Stimulated activated naive B cell treated with anti-CD40 and anti-IgM and Interleukin-4, amounts not matched to agents 10 μg/mL and 1 μg/mL and 100 μg/mL, for 72 hours (primary cell): ENCODE data around the gene SRCIN1.

ENCODE experiments used
- ATAC-seq, 2 donors: fragments of 150-1000 bp; cut with Tn5 transposase; replicated peaks; 2 replicates each; pipeline ENCODE4 v1.10.0; 2021; ENCODE audit warnings: moderate library complexity in 1 of 2
- DNase-seq: peaks from one replicate; pipeline ENCODE4 v3.0.0; 2021
- H3K27ac Mint-ChIP-seq: one replicate; pipeline ENCODE4 v1.8.0; 2022; ENCODE audit warnings: mild to moderate bottlenecking, mixed read lengths
- H3K27me3 Mint-ChIP-seq, 2 donors: one replicate each; pipeline ENCODE4 v1.8.0; 2022; ENCODE audit warnings: mixed read lengths in 2 of 2
- H3K36me3 Mint-ChIP-seq, 2 donors: one replicate each; pipeline ENCODE4 v1.8.0; 2022; ENCODE audit warnings: mixed read lengths in 2 of 2, mild to moderate bottlenecking in 1 of 2
- H3K4me1 Mint-ChIP-seq, 2 donors: one replicate each; pipeline ENCODE4 v1.8.0; 2022; ENCODE audit warnings: mixed read lengths in 2 of 2, mild to moderate bottlenecking in 1 of 2
- H3K4me3 Mint-ChIP-seq, 2 donors: one replicate each; pipeline ENCODE4 v1.8.0; 2022; ENCODE audit warnings: mild to moderate bottlenecking in 2 of 2, mixed read lengths in 2 of 2, moderate library complexity in 1 of 2
- H3K9me3 Mint-ChIP-seq, 2 donors: one replicate each; pipeline ENCODE4 v1.8.0; 2022; ENCODE audit warnings: mixed read lengths in 2 of 2, mild to moderate bottlenecking in 1 of 2

SRCIN1 gene

DNA sequence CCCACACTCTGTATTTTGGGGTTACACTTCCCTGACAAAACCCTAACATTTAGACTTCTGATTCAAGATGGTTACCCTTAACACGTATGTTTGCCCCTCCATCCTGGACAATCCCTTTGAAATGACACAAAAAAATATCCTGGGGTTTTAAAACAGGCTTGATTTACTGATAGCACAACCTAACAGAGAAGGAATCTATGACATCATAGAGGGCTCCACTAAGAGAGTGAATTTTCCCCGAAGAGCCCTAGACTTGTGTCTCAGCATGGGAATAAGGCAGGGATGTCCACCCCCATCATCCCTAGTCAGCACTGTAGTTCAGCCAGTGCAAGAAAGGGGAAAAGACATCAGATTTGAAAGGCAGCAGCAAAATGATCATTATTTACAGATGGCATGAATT lies 15.8 kb upstream of the SRCIN1 start:
- H3K9me3 Mint-ChIP-seq = no peaks in the 10 kb centered on the region
- H3K27me3 Mint-ChIP-seq = peaks cover 45 to 58% of the 10 kb centered on the region in 2 donors
- H3K36me3 Mint-ChIP-seq = no peaks in the 10 kb centered on the region
- DNase-seq (no peak), ATAC-seq (no peak)
- peaks cover 0 to 5% of the 10 kb centered on the region in 2 donors for H3K4me1 Mint-ChIP-seq
- no peak overlapping the region for H3K27ac Mint-ChIP-seq
- no peak overlapping the region for H3K4me3 Mint-ChIP-seq

DNA sequence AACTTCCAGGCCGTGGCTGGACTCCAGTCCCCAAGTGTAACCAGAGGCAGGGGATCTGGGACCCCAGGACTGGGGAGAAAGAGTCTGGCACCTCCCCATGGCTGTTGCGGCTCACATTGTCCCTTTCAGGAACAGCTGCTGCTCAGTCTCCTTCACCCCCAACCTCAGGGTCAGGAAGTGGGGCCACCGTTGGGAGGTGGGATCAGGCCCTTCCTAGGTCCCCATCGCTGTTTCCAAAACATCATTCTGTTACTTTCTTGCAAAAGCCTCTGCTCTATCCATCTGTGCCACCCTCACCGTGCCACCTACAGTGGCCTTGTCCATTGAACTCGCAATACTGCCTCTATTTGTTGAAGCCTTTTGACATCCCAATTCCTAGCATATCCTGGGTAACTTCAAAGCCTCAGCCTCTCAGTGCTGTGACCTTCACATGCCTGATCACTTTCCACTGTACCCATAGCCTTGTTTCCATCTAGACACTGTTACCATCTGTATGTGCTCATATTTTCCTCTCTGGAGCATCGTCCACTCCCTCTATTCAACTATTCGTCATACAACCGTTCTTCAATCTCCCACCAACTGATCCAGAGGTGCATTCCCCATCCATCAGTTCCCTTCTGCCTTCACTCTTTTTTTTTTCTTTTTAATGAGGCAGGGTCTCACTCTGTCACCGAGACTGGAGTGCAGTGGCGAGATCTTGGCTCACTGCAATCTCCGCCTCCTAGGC lies 15.0 kb upstream of the SRCIN1 start:
- no peaks in the 10 kb centered on the region for H3K36me3 Mint-ChIP-seq
- peaks cover 45 to 58% of the 10 kb centered on the region in 2 donors for H3K27me3 Mint-ChIP-seq
- H3K4me1 Mint-ChIP-seq = peaks cover 2 to 10% of the 10 kb centered on the region in 2 donors
- no peak overlapping the region for H3K27ac Mint-ChIP-seq
- DNase-seq (no peak), ATAC-seq (no peak)
- no peak overlapping the region for H3K4me3 Mint-ChIP-seq
- H3K9me3 Mint-ChIP-seq = no peaks in the 10 kb centered on the region

DNA sequence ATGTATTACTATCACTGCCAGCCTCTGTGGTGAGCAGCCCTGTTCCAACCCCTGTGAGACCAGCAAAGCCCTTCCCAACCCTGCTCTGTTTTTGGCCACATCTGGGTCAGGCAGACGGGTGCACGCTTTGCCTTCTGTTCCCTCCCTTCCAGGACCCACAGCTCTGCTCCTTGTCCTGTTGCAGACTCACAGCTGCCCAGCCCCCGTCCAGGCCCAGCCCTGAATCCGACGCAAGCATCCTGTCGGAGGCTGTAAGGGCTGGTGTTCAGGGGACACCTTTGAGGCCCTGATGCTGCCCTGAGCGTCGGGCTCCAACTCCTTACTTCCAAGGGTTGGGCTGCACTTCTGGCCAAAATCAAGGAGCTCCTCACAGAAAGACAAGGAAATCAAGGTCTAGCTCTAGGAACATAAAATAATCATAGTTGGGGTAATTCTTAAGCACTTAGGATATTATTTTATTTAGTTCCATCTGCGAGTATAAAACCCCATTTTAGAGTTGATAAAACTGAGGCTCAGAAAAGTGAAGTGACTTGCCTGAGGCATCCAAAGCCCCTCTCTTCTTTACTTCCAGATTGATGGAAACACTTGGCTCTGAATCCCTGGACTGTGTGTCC lies 14.3 kb upstream of the SRCIN1 start:
- H3K27me3 Mint-ChIP-seq = peaks cover 39 to 51% of the 10 kb centered on the region in 2 donors

DNA sequence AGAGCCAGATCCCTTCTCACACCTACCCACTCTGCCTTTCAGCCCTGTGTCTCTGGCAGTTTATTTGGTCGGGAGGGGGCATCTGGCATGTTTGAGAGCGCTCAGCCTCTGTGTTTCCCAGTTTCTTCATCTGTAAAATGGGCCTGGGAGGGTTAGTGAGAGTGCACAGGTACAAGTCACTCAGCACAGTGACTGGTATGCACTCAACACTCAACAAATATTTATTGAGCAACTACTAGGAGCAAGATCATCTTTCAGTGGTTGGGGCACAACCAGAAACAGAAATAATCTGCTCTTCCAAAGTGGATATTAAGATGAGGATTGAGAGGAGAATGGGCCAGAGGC lies 13.7 kb upstream of the SRCIN1 start:
- no peaks in the 10 kb centered on the region for H3K9me3 Mint-ChIP-seq
- peaks cover 2 to 6% of the 10 kb centered on the region in 2 donors for H3K4me1 Mint-ChIP-seq
- ATAC-seq = no peak
- H3K4me3 Mint-ChIP-seq = no peak overlapping the region
- no peaks in the 10 kb centered on the region for H3K36me3 Mint-ChIP-seq
- H3K27me3 Mint-ChIP-seq = peaks cover 38 to 53% of the 10 kb centered on the region in 2 donors
- no peak overlapping the region for H3K27ac Mint-ChIP-seq
- no peak for DNase-seq

More for the DNA sequence above, 14.3 kb upstream of the SRCIN1 start:
- H3K4me1 Mint-ChIP-seq = peaks cover 2 to 10% of the 10 kb centered on the region in 2 donors
- no peaks in the 10 kb centered on the region for H3K36me3 Mint-ChIP-seq
- H3K27ac Mint-ChIP-seq = no peak overlapping the region
- H3K9me3 Mint-ChIP-seq = no peaks in the 10 kb centered on the region
- no peak overlapping the region for H3K4me3 Mint-ChIP-seq
- no peak for DNase-seq
- no peak for ATAC-seq

DNA sequence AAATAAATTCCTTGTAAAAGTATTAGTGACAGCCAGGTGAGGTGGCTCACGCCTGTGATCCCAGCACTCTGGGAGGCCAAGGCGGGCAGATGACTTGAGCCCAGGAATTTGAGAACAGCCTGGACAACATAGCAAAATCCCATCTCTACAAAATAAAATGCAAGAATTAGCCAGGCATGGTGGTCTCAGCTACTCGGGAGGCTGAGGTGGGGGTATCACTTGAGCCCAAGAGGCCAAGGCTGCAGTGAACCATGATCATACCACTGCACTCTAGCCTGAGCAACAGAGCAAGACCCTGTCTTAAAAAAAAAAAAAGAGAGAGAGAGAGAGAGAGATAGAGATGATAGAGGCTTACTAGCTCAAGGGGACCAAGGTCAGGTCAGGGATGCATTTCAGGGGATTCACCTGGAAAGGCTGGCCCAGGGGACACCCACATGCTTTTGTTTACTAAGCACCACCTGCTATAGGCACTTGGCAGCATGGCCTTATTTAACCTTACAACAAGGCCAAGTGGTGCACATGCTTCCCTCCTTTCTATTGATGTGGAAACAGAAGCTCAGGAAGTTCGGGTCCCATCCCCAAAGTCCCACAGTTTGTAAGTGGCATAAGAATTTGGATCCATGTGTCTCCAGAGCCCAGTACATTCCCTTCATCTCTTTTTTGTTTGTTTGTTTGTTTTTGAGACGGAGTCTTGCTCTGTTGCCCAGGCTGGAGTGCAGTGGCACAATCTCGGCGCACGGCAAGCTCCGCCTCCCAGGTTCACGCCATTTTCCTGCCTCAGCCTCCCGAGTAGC lies 12.4 kb upstream of the SRCIN1 start:
- H3K4me3 Mint-ChIP-seq = no peak overlapping the region
- H3K4me1 Mint-ChIP-seq = peaks cover 2 to 6% of the 10 kb centered on the region in 2 donors
- H3K27me3 Mint-ChIP-seq = peaks cover 49 to 65% of the 10 kb centered on the region in 2 donors
- H3K9me3 Mint-ChIP-seq = no peaks in the 10 kb centered on the region
- ATAC-seq (no peak), DNase-seq (no peak)
- no peaks in the 10 kb centered on the region for H3K36me3 Mint-ChIP-seq
- H3K27ac Mint-ChIP-seq = no peak overlapping the region

DNA sequence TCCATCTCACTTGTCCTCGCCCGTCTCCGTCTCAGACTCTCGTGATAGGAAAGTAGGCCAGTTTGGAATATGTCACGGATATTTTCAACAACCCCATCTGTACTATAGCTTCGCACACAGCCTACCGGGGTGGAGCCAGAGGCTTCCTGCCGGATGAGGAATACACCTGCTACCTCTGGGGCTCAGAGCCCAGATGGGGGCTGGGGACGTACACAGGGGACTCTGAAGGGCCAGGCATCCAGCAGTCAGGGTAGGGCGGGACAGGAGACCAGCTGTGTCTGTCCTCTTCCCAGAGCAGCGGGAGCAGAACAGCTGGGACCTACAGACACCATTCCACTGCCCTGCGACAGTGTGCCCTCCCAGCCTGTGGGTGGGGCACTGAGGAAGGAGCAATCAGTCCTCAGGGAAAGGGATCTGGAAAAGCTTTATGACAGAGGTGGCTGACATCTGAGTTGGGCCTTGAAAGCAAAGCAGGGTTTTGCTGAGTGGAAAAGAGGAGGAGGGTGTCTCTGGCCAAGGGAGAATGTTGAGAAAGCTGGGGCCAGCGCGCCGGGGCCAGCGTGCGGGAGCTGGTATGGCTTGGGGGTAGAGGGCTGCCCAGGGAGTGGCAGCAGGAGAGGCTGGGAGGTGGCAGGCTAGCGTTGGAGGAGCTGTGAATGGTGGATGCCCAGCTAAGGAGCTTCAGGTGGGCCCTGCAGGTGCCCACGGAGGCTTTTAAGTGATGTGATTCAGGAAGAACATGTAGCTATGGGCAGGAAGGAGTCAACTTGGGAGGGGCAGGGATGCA lies 11.5 kb upstream of the SRCIN1 start:
- DNase-seq (no peak), ATAC-seq (no peak)
- Mint-ChIP-seq H3K9me3 (no peaks in the 10 kb centered on the region), H3K27ac (no peak overlapping the region), H3K4me3 (no peak overlapping the region), H3K4me1 (peaks cover 2 to 10% of the 10 kb centered on the region in 2 donors), H3K36me3 (no peaks in the 10 kb centered on the region), H3K27me3 (peaks cover 51 to 68% of the 10 kb centered on the region in 2 donors)

DNA sequence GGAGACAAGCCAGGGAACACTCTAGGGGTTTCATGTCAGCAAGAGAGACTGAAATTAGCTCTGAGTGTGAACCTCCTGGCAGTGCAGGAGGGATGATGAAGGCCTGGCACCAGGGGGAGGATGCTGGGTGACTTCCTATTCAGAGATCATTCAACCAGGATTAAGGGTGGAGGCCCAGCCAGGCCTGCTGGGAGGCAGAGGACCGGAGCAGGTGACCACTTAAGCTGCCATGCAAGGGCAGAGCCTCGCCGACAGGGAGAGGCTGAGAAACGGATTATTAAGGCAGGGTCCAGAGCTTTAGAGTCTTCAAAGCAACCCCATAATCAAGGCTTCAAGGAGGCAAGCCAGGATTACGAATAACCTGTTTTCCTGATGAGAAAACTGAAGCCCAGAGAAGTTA lies 10.6 kb upstream of the SRCIN1 start:
- H3K27me3 Mint-ChIP-seq = peaks cover 53 to 71% of the 10 kb centered on the region in 2 donors
- DNase-seq = no peak
- no peak for ATAC-seq
- no peaks in the 10 kb centered on the region for H3K36me3 Mint-ChIP-seq
- H3K4me3 Mint-ChIP-seq = no peak overlapping the region
- H3K4me1 Mint-ChIP-seq = peaks cover 2 to 10% of the 10 kb centered on the region in 2 donors
- H3K27ac Mint-ChIP-seq = no peak overlapping the region
- peaks cover 0 to 2% of the 10 kb centered on the region in 2 donors for H3K9me3 Mint-ChIP-seq

DNA sequence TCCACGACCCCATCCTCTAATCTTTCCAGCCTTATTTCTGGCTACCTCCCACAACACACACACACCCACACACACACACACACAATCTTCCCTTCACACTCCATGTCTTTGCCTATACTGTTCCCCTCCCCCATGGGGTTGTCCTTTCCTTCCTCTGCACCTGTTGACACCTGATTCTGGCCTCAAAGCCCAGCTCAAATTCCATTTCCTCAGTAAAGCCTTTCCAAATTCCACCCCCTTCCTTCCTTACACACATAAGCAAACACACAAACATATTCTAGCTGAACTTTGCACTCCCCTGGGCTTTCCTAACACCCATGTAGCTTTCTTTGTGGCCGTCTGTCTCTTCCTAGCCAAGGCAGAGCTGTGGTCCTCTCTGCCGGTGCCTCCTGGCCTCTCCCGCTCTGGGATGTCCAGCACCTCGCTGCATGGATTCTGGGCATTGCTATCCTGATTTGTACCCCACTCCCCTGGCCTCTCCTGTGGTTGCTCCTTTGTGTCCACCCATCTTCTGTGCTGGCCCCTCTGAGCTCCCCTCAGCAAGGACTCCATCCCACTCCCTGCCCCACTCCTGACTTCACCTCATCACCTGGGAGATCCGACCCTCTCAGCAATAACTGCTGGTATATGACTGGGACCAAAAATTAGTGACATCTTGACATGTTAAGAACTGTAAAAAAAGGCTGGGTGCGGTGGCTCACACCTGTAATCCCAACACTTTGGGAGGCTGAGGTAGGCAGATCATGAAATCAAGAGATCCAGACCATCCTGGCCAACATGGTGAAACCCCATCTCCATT lies 8.4 kb upstream of the SRCIN1 start:
- Mint-ChIP-seq H3K4me3 (no peak overlapping the region), H3K27me3 (peaks cover 46 to 69% of the 10 kb centered on the region in 2 donors)

DNA sequence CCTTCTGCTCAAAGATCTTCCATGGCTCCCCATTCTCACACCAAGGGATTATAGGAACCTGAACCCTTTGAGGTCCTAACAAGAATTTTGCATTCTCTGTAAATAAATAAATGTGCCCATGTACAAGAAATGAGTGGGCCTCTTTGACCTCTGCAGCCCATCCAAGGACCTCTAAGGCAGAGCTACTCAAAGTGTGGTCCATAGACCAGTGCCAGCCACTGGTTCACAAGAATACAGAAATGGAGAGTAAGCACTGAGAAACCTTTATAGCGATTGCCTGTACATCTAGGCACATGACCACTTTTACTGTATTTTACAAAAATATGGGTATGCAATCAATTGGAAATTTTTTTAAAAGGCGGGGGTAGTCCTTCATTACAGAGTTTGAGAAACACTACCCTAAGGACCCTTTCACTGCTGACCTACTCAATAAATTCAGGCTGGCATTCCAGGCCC lies 7.8 kb upstream of the SRCIN1 start:
- ATAC-seq = no peak
- Mint-ChIP-seq H3K27me3 (peaks cover 46 to 69% of the 10 kb centered on the region in 2 donors), H3K4me1 (peaks cover 2 to 10% of the 10 kb centered on the region in 2 donors), H3K27ac (no peak overlapping the region), H3K36me3 (no peaks in the 10 kb centered on the region), H3K4me3 (no peak overlapping the region), H3K9me3 (peaks cover 0 to 2% of the 10 kb centered on the region in 2 donors)
- DNase-seq = no peak

More for the DNA sequence above, 8.4 kb upstream of the SRCIN1 start:
- H3K9me3 Mint-ChIP-seq = peaks cover 0 to 2% of the 10 kb centered on the region in 2 donors
- no peak for DNase-seq
- no peaks in the 10 kb centered on the region for H3K36me3 Mint-ChIP-seq
- H3K4me1 Mint-ChIP-seq = peaks cover 2 to 10% of the 10 kb centered on the region in 2 donors
- ATAC-seq = no peak
- no peak overlapping the region for H3K27ac Mint-ChIP-seq

DNA sequence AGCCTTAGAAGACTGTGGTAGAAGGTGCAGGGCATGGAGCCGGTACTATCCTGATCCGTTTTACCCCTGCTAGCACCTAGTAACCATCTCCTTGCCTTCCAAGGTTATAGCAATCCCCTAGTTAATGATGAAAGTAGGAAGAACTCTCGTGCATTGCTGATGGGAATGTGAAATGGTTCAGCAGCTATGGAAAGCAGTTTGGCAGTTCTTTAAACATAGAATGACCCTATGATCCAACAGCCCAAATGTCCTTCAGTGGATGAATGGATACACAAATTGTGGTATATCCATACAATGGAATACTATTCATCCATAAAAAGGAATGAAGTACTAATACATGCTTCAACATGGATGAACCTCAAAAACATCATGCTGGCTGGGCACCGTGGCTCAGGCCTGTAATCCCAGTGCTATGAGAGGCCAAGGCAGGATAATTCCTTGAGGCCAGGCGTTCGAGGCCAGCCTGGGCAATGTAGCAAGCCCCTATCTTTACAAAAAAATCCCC lies 6.2 kb upstream of the SRCIN1 start:
- ATAC-seq (no peak), DNase-seq (no peak)
- Mint-ChIP-seq H3K4me1 (peaks cover 8 to 19% of the 10 kb centered on the region in 2 donors), H3K9me3 (peaks cover 0 to 2% of the 10 kb centered on the region in 2 donors), H3K27me3 (peaks cover 62 to 73% of the 10 kb centered on the region in 2 donors), H3K36me3 (no peaks in the 10 kb centered on the region), H3K4me3 (no peak overlapping the region), H3K27ac (no peak overlapping the region)

DNA sequence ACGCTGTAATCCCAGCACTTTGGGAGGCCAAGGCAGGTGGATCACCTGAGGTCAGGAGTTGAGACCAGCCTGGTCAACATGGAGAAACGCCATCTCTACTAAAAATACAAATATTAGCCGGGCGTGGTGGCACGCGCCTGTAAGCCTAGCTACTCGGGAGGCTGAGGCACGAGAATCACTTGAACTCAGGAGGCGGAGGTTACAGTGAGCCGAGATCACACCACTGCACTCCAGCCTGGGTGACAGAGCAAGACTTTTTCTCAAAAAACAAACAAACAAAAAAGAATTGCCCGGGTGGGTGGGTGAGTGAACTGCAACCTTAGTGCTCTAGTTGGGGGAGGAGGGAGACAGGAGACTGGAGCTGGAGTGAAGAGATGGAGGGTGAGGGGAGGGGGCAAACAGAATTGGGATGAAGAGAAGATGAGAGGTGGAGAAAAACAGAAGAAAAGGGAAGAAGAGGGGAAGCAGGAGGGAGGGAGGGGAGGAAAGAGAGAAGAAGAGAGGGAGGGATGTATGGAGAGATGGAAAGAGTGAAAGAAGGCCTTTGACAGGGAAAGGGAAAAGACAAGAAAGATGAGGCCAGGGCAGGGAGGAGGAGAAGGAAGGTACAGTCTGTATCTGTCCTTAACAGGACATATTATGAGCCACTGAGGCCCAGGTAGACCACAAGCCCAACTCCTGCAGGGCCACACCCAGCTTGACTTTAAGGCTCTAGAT lies 5.5 kb upstream of the SRCIN1 start:
- Mint-ChIP-seq H3K27me3 (peaks cover 69 to 80% of the 10 kb centered on the region in 2 donors), H3K36me3 (no peaks in the 10 kb centered on the region), H3K27ac (no peak overlapping the region), H3K4me3 (no peak overlapping the region), H3K4me1 (peaks cover 11 to 24% of the 10 kb centered on the region in 2 donors), H3K9me3 (peaks cover 0 to 2% of the 10 kb centered on the region in 2 donors)
- no peak for ATAC-seq
- no peak for DNase-seq

DNA sequence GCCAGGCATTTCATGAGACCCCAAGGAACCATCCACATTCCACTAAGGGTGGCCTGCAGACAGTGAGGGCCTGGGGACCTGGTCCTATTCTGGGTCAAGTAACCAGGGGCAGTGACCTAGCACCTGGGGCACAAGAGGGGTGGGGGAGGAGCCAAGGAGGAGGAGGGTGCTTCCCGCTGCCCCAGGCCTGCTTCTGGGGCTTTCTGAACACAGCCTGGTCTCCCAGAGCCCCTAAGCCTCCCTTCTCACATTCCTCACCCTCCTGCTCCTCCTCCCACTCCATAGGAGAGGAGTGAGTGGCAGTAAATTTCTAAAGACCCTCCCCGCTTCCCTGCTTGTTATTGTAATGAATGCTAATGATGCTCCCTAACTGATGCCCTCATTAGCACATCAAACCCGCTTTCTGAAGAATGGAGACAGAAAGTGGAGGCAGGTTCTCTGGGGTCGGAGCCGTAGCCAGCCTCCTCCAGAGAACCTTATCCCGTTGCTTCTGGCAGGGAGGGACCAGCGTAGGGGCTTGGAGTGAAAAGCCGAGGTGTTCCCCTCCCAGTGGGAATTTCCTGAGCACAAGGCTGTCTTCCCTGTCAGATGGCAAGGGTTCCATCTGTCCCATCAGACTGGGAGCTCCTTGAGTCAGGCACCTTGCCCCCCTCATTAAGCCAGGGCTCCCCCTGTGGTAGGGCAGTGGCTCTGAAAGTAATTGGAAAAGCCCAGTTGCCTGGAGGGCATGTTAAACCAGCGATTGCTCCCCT lies 3.7 kb upstream of the SRCIN1 start:
- Mint-ChIP-seq H3K4me3 (no peak overlapping the region), H3K4me1 (peaks cover 12 to 23% of the 10 kb centered on the region in 2 donors), H3K27me3 (peaks cover 77 to 96% of the 10 kb centered on the region in 2 donors), H3K36me3 (no peaks in the 10 kb centered on the region), H3K27ac (no peak overlapping the region), H3K9me3 (peaks cover 0 to 2% of the 10 kb centered on the region in 2 donors)
- ATAC-seq (no peak), DNase-seq (no peak)
